GM19395 (cell line): ENCODE data around the gene ARHGAP35.
"Not testable (repeated sequence)": the region's sequence is repeated elsewhere in the genome, so short reads cannot be mapped to it uniquely, and the experiment has no call there.

ENCODE experiments used
- ATAC-seq: cut with Tn5 transposase; IDR thresholded peaks from one replicate; pipeline ENCODE4 v1.9.1; 2021; ENCODE audit warnings: mild to moderate bottlenecking, moderate library complexity; ENCODE audit not compliant: unreplicated experiment

Gene ARHGAP35

DNA sequence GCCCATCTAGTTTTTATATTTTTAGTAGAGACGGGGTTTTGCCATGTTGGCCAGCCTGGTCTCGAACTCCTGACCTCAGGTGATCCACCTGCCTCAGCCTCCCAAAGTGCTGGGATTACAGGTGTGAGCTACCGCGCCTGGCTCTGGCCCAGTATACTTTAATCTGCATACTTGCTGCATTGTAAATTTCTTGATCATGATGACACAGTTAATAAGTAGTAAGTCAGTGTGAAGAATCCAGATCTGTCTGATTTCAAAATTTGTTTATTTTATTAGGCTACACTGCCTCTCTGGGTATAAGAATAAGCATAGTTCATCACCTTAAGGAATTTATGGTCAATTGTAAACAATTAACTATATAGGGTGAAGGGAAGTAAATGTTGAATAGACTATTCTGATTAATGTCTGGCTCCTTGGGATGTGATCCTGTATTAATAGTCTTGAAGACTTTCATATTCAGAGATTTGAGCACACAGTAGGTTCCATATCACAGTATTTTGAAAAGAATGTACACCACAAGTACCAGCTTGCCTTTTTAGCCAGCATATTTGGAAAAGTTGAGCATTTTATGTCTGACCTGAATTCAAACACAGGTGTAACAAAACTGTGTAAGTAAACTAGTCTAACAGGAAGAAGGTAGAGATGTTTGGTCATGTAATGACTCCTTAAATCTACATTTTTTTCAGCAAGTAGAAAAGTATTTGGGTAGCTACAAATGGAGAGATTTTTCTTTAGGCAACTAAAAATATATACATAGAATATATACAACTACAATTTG lies 7.4 kb downstream of the ARHGAP35 start:
- ATAC-seq, result no peak

DNA sequence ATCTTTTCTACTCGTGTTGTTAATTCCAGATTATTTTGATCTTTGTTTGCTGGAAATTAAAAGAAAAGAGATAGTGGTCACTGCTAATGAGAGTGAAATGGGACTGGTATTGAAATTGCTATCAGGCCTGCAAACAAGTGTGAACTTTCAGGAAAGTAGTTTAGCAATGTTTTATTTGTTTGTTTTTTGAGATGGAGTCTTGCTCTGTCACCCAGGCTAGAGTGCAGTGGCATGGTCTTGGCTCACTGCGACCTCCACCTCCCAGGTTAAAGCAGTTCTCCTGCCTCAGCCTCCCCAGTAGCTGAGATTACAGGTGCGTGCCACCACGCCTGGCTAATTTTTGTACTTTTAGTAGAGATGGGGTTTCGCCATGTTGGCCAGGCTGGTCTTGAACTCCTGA lies 10.4 kb downstream of the ARHGAP35 start:
- not testable (repeated sequence) for ATAC-seq

DNA sequence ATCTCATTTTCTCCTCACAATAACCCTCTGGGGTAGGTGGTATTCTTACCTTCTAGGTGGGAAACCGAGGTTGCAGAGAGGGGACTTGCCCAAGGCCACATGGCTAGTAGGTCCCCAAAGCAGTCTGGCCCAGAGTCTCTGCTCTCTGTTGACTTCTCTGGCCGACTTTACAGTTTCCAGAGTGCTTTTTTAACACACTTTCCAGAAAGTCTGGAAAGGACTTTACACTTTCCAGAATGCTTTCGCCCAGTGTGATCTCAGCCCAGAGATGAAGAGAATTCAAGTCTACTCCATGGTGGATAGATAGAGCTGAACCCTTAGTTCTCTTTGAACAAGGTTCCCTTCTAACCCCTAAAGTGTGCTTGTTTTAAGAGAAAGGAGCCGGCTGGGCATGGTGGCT lies 12.2 kb downstream of the ARHGAP35 start:
- no peak for ATAC-seq

DNA sequence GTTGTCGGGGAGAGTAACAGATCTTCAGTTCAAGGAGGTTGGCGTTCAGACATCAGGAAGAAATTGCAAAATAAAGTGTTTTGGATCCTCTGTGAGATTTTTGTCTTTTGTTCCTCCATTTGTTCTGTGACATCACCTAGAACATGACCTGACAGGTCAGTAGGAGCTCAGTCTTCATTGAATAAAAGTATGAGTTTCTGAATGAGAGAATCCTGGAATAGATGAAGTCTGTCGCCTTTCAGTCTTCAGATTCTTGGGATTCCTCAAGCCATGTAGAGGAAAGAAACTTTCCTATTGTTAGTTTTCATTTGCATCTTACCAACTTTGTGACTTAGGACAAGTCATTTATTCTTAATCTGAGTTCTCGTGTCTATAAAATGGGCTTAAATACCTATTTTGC lies 14.4 kb downstream of the ARHGAP35 start:
- ATAC-seq, result no peak

DNA sequence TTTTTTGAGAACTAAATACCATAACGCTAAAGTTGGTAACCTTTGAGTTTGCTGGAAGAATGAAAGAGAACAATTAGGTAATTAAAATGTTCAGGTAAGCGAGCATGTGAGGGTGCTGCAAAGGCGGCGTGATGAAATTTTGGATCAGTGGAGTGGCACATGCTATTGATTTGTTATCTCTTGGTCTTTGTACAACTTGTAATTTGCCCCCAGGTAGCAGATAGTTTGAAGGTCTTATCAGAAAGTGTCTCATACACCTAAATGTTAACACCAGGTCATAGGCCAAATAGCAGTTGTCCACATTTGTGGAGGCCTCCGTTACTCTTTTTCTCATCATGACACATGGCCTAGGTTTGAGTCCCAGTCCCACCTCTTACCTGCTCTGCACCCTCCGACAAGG lies 14.9 kb downstream of the ARHGAP35 start:
- no peak for ATAC-seq

DNA sequence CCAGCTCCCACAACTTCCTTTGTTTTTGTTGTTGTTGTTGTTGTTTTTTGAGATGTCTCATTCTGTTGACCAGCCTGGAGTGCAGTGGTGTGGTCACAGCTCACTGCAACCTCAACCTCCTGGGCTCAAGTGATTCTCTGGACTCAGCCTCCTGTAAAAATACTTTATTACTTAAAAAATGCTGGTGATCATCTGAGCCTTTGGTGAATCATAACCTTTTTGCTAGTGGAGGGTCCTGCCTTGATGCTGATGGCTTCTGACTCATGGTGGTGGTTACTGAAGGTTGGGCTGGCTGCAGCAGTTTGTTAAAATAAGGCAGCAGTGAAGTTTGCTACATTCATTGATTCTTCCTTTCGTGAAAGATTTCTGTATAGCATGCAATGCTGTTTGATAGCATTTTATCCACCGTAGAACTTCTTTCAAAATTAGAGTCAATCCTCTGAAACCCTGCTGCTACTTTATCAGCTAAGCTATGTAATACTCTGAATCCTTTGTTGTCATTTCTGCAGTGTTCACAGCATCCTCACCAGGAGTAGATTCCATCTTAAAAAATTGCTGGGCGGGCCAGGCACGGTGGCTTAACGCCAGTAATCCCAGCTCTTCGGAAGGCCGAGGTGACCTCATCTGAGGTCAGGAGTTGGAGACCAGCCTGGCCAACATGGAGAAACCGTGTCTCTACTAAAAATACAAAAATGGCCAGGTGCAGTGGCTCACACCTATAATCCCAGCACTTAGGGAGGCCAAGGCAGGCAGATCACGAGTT lies 18.0 kb downstream of the ARHGAP35 start:
- no peak for ATAC-seq

DNA sequence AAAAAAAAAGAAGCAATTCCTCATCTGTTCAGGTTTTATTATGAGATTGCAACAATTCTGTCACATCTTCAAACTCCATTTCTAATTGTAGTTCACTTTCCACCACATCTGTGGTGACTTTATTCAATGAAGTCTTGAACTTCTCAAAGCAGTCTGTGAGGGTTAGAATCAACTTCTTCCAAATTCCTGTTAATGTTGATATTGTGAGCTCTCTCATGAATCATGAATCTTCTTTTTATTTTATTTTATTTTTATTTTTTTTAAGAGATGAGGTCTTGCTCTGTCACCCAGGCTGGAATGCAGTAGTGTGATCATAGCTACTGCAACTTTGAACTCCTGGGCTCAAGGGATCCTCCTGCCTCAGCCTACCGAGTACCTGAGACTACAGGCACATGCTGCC lies 19.6 kb downstream of the ARHGAP35 start:
- no peak for ATAC-seq

DNA sequence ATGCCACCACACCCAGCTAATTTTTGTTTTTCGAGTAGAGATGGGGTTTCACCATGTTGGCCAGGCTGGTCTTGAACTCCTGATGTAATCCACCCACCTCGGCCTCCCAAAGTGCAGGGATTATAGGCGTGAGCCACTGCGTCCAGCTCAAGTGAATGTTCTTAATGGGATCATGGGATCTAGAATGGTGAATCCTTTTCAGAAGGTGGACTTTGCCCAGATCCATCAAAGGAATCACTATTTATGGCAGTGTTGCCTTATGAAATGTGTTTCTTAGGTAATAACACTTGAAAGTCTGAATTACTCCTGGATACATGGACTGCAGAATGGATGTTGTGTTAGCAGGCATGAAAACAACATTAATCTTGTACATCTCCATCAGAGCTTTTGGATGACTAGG lies 20.3 kb downstream of the ARHGAP35 start:
- no peak for ATAC-seq

DNA sequence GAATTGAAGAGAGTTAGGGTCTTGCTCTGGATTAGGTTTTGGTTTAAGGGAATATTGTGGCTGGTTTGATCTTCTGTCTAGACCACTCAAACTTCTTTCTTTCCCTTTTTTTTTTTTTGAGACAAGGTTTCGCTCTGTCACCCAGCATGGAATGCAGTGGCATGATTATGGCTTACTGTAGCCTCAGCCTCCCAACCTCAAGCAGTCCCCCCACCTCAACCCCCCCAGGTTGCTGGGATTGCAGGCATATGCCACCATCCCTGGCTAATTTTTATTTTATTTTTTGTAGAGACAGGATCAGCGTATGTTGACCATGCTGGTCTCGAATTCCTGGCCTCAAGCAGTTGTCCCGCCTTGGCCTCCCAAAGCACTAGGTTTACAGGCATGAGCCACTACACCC lies 21.2 kb downstream of the ARHGAP35 start:
- ATAC-seq, result no peak

DNA sequence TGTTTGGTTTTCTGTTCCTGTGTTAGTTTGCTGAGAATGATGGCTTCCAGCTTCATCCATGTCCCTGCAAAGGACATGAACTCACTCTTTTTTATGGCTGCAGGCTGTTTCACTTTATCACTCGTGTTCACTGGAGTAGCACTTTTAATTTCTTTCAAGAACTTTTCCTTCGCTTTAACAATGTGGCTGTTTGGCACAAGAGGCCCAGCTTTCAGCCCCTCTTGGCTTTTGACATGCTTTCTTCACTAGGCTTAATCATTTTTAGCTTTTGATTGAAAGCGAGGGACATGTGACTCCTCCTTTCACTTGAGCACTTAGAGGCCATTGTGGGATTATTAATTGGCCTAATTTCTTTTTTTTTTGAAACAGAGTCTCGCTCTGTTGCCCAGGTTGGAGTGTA lies 22.0 kb downstream of the ARHGAP35 start:
- ATAC-seq, result not testable (repeated sequence)

DNA sequence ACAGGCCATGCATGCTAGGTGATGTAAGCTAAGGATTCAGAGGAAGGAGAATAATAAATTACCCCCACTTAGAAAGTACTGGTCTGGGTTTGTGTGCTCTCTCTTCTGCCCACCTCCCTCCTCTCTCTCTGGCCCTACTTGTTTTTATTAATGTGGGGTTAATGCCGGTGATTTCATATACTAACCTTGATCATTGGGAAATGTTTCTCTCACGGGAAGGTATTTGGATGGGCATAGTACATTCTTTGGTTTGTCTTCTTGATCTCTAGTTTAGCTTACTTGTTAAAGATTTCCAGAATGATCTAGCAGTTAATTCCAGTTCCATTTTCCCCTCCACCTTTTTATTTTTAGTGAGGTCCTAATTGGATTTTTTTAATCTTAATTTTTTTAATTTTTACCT lies 24.6 kb downstream of the ARHGAP35 start:
- no peak for ATAC-seq

DNA sequence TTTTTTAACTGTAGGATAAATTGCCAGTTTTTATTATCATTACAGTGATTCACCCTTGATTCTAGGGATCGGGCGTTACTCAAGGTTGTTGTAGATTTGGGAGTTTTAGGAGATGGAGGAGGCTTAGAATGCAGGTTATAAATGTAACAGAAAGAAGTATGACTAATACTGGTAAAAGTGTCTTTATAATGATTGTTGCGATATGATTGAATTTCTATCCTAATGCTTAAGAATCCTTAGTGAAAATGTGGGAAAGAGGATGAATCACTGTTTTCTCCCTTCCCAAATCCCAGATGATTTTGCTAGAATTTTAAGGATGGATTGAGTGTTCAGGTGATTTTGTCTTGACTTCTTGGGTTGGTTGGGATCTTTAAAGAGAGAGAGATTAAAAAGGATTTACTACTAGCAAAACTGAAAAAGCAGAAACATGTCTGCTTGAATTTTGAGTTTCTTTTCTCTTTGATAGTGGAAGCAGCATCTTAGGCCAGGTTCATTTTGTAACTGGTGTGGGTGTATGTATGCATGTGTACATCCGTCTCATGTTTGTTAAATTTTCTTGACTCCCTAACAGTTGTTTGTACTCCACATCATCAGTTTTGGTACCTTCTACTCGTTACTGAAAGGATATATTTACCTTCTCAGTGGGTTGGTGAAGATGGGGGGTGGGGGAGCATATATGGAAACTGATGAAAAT lies 25.9 kb downstream of the ARHGAP35 start:
- ATAC-seq, result no peak

DNA sequence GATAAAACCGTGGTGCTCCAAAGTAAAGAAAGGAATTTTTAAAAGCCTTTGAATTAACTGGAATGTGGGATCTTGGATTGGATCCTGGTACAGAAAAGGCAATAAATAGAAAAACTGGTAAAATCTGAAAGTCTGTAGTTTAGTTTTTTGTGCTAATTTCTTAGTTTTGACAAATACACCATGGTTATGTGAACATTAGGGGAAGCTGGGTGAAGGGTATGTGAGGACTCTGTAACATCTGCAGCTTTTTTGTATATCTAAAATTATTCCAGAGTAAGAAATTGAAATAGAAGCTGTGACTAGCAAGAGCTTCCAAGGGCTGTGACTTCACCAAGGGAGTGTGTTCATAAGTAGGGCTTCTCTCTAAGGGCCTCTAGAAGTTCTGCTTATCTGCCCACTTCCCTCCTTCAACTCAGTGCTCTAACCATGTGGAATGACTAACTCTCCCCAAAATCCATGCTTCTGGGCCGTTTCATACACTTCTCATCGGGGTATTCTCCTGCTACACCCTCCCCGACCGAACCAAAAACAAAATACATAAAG lies 26.5 kb downstream of the ARHGAP35 start:
- no peak for ATAC-seq

DNA sequence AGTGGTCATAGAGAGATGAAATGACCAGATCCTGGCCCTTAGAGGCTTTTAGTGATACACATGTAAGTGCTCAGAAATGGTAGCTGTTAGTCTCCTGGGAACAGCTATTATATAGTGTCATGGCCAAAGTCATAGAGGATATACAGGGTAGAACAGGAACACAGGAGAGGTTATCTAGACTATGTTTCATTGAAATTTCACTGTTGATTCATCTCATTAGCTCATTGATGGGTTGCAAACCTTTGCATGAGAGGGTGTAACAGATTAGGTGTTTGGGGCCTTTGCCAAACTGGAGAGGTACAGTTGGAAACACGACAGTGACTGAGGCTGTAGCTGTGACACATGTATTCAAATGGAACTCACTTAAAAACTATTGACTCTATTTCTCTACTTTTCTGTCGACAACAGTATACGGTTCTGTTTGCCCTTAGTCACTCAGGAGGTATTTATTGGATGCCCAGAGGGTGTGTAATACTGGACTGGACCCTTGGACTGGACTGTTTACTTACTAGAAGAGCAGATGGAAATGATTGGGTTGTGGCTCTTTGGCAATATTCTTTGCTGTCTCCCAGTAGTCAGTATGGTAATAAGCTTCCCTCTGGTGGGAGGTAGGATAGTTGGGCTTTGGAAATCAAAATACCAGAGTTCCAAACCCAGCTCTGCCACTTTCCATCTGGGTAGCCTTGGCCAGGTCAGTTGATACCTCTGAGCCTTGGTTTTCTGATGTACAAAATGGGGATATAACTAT lies 29.8 kb downstream of the ARHGAP35 start:
- no peak for ATAC-seq

DNA sequence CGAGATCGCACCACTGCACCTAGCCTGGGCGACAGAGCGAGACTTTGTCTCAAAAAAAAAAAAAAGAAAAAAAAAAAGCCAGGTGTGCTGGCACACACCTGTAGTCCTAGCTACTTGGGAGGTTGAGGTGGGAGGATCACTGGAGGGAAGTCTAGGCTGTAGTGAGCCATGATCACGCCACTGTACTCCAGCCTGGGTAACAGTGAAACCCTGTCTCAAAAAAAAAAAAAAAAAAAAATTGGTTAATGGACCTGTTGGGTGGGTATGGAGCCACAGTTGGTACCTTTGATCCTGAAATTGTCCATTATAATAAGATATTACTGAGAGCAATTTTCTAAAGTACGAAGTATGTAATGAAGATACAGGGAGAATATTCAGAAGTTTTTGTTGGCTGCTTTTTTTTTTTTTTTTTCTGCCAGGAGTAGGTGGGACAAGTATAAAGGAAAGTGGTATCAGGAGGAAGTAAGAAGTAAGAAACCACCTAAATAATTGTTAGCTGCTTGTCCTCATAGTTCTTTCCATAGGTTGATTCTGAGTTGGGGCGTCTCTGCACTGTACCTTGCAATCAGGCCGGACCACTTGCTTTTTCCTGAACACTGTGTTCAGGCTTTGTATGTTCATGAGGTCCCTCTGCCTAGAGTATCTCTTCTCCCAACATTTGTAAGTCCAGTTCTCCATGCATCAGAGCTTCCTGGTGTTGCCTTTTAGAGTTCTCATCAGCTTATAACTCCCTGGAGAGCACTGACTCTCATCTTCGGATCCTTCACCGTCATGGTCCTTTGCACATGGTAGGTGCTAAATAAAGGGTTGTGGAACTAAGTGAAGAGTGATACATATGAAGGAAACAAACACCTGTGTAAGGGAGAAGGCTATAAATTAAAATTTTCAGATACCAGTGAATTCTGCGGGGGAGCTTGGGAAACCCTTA lies 31.7 kb downstream of the ARHGAP35 start:
- ATAC-seq, result no peak

DNA sequence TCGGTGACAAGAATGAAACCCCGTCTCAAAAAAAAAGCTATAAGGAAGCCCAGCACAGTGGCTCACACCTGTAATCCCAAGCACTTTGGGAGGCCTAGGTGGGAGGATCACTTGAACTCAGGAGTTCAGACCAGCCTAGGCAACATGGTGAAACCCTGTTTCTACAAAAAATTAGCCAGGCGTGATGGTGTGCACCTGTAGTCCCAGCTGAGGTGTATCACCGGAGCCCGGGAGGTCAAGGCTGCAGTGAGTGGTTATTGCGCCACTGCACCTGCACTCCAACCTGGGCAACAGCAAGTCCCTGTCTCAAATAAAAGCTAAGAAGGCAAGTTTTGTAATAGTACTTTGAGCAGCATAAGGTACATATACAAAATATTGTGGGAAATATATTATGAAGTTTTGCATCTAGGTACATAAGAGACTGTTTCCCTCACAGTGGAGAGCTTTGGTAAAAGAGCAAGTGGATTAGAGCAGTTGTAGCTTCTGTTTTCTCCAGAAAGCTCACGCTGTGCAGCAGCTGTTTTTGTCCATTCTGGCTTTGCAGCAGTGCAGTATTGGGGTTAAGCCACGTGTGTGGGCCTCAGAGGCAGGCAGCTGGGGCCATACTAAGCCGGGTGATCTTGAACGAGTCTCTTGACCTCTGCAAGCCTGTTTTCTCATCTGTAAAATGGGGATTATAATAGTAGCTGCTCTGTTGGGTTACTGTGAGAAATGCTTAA lies 35.4 kb downstream of the ARHGAP35 start:
- no peak for ATAC-seq

DNA sequence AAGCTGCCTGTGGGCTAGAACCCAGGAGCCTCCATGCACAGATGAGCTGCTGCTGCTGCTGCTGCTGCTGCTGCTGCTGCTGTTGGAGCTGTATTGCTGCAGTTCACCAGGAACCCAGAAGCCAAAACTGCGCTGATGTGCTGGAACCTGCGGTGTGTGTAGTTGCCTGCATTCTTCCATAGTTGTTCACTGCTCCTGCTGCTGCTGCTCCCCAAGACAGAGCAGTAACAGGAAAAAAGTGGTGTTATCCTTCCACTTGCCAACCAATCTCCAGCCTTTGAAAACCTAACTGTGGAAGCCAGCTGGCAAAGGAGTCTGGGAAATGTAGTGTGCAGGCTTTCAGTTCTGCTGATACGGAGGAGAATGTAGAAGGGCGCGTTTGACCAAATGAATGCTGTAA lies 37.9 kb downstream of the ARHGAP35 start:
- ATAC-seq, result no peak

DNA sequence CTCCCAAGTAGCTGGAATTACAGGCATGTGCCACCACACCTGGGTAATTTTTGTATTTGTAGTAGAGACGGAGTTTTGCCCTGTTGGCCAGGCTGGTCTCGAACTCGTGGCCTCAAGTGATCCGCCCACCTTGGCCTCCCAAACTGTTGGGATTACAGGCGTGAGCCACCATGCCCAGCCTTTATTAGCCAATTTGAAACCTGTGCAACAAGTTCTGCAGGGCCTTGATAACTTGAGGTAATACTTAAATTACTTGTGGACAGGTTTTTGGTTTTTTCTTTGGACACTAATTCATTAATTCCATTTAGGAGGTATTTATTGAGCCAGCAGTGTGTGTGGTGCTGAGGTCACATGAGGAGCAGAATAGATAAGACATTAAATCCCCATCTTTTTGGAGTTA lies 39.5 kb downstream of the ARHGAP35 start:
- ATAC-seq, result no peak
